ENCODE results near the gene ZSCAN20. TPM values are rescaled to one million over a fixed set of nuclear protein-coding genes. Genes with fewer than 3 reads are reported as not detected.

ZSCAN20 gene
- total and polyA plus RNA-seq, 2 experiments from 2014 or later: 0.91 to 4.9 TPM

- Mint-ChIP-seq H3K4me1 (peaks cover 18% of the 10 kb centered on the region; the same call in 2 of the 3 replicates), H3K36me3 (ENCODE audit: low read depth) (no peaks in the 10 kb centered on the region), H3K27ac (no peak overlapping the region), H3K27me3 (ENCODE audit: insufficient read depth, low read depth, poor library complexity) (peaks cover 2% of the 10 kb centered on the region), H3K4me3 (no peak overlapping the region), H3K9me3 (no peaks in the 10 kb centered on the region)
- no peak overlapping the region for H3K27ac ChIP-seq (ENCODE audit: low read depth)
- peaks cover 2% of the 10 kb centered on the region; the same call in 1 of the 2 replicates for H4K20me1 ChIP-seq (replicated peaks; ENCODE audit: insufficient read depth)
- H3K27me3 ChIP-seq (ENCODE audit: insufficient read depth): peaks cover 23% of the 10 kb centered on the region
- DNase-seq (ENCODE audit: low spot score) (no peak), ATAC-seq (no peak)
- no peak overlapping the region for H2AFZ ChIP-seq
- peak overlapping the region; percentile 4; the same call in 1 of the 2 replicates for H3K4me2 ChIP-seq
- H3K4me3 ChIP-seq: no peak overlapping the region
- peaks cover 29% of the 10 kb centered on the region for H3K4me1 ChIP-seq (ENCODE audit: insufficient read depth)
- H3K9me2 ChIP-seq (ENCODE audit: insufficient read depth): peaks cover 5% of the 10 kb centered on the region; the same call in 1 of the 2 replicates
- H3K79me2 ChIP-seq (replicated peaks; ENCODE audit: insufficient read depth): no peaks in the 10 kb centered on the region
- H3F3A ChIP-seq (replicated peaks; ENCODE audit: low read depth): peaks cover 1% of the 10 kb centered on the region; the same call in 1 of the 2 replicates
- TF ChIP-seq ZNF331 (CRISPR knock-in tag; IDR thresholded peaks at IDR 0.05; ENCODE audit: low read depth) (no peak), POLR2AphosphoS5 (IDR thresholded peaks at IDR 0.05; ENCODE audit: low read depth) (no peak), CREB1 (CRISPR knock-in tag; IDR thresholded peaks at IDR 0.05; ENCODE audit: low read depth) (no peak), ZNF114 (CRISPR knock-in tag; IDR thresholded peaks at IDR 0.05) (no peak), JUNB (IDR thresholded peaks at IDR 0.05; ENCODE audit: unreplicated experiment) (no peak), EZH2 (IDR thresholded peaks at IDR 0.05; ENCODE audit: low read depth, unreplicated experiment) (no peak), REST (IDR thresholded peaks at IDR 0.05; ENCODE audit: unreplicated experiment) (no peak), EZH2phosphoT487 (IDR thresholded peaks at IDR 0.05; ENCODE audit: unreplicated experiment) (no peak), STAT1 (IDR thresholded peaks at IDR 0.05; ENCODE audit: unreplicated experiment) (no peak), CTCF (conservative IDR thresholded peaks at IDR 0.05; ENCODE audit: low read depth in 2 of 2) (no peak), NANOG (IDR thresholded peaks at IDR 0.05; ENCODE audit: borderline replicate concordance) (no peak), ETS1 (IDR thresholded peaks at IDR 0.05) (no peak), ZNF462 (CRISPR knock-in tag; IDR thresholded peaks at IDR 0.05) (no peak)
- no peaks in the 10 kb centered on the region for H3K36me3 ChIP-seq (ENCODE audit: insufficient read depth)
These were observed 47.8 kb upstream of the ZSCAN20 start for GRCh38 chr1:33424610-33425009.

Data from GM23338 (cell line).